Upper lobe of left lung (tissue), 4 donors: Measurements from ENCODE around the gene ARHGAP21.

Experiments
- CTCF ChIP-seq, 6 experiments: fragments of 450-650 bp in 4 of 6; fragments of 200-600 bp in 2 of 6; sonication (generic) in 2 of 6; IDR thresholded peaks; one replicate each; pipeline ENCODE4 v1.5.1; 2016 to 2019; ENCODE audit warnings: antibody characterized with exemption in 6 of 6
- POLR2A ChIP-seq, 4 donors: fragments of 450-650 bp; IDR thresholded peaks; one replicate each; pipeline ENCODE4 v1.5.1; 2016 to 2017; ENCODE audit warnings: antibody characterized with exemption in 4 of 4, mild to moderate bottlenecking in 2 of 4
- POLR2AphosphoS5 ChIP-seq, 2 donors: sonication (generic); formaldehyde crosslinking; IDR thresholded peaks; one replicate each; pipeline ENCODE4 v1.5.1; 2017; ENCODE audit warnings: antibody characterized with exemption in 2 of 2

GRCh38 chr10:24762966-24763623 lies 39.4 kb upstream of the ARHGAP21 start:
- TF ChIP-seq CTCF (IDR thresholded peaks at IDR 0.05) = no peak
- no peak for TF ChIP-seq POLR2AphosphoS5 (IDR thresholded peaks at IDR 0.05)
- no peak for TF ChIP-seq POLR2A (IDR thresholded peaks at IDR 0.05)
